Kidney (tissue), 14 donors: ENCODE measurements around the gene SCAPER. TPM values are rescaled to one million over a fixed set of nuclear protein-coding genes. Genes with fewer than 3 reads are reported as not detected.
A peak's percentile ranks its signal among the peaks of the same experiment; 100 is the strongest.

ENCODE experiments used
- DNase-seq, 5 donors: peaks; one replicate each; pipeline ENCODE4 v3.0.0-alpha.2; 2013 to 2020
- FAIRE-seq: peaks from 2 replicates; lab custom pipeline; 2012; peaks lifted over from hg19 to GRCh38; lab: Jason Lieb, UNC
- H3K27ac ChIP-seq, 2 donors: one replicate each; pipeline ENCODE4 v1.7.0; 2013; ENCODE audit warnings: low read depth in 2 of 2, low read length in 2 of 2, inconsistent platforms in 1 of 2
- H3K27me3 ChIP-seq: one replicate; pipeline ENCODE4 v1.7.1; 2013; ENCODE audit warnings: low read length, inconsistent platforms; ENCODE audit not compliant: control insufficient read depth, insufficient read depth
- H3K36me3 ChIP-seq, 3 donors: one replicate each; pipeline versions ENCODE4 v1.7.0 to v1.7.1; 2013; ENCODE audit warnings: low read length in 3 of 3, control low read depth in 1 of 3, inconsistent platforms in 1 of 3; ENCODE audit not compliant: insufficient read depth in 3 of 3, control insufficient read depth in 2 of 3
- H3K4me1 ChIP-seq, 3 donors: one replicate each; pipeline versions ENCODE4 v1.7.0 to v1.7.1; 2013; ENCODE audit warnings: low read length in 3 of 3, inconsistent platforms in 1 of 3, low read depth in 1 of 3; ENCODE audit not compliant: control insufficient read depth in 2 of 3, insufficient read depth in 2 of 3
- H3K4me3 ChIP-seq, 3 donors: one replicate each; pipeline versions ENCODE4 v1.7.0 to v1.8.1; 2013; ENCODE audit warnings: low read length in 3 of 3, control low read depth in 1 of 3, inconsistent platforms in 1 of 3
- H3K9ac ChIP-seq, 3 donors: one replicate each; pipeline versions ENCODE4 v1.7.0 to v1.7.1; 2013; ENCODE audit warnings: low read length in 3 of 3, control low read depth in 1 of 3, inconsistent platforms in 1 of 3
- H3K9me3 ChIP-seq, 3 donors: one replicate each; pipeline versions ENCODE4 v1.7.0 to v1.7.1; 2013; ENCODE audit warnings: low read length in 3 of 3, control low read depth in 1 of 3, inconsistent platforms in 1 of 3; ENCODE audit not compliant: control insufficient read depth in 2 of 3, insufficient read depth in 1 of 3
- CTCF ChIP-seq: IDR thresholded peaks from 3 replicates; pipeline ENCODE4 v1.5.1; 2012; ENCODE audit warnings: mild to moderate bottlenecking, moderate library complexity, borderline replicate concordance; ENCODE audit not compliant: insufficient read depth; ENCODE audit errors: extremely low read depth
- intact Hi-C: fragments of 100-400 bp; cut with DNase I; formaldehyde crosslinking; loops from one replicate; pipeline ENCODE4 v1.11.1; 2022
- polyA plus RNA-seq: library from polyadenylated mRNA; stranded (reverse); fragments of 350-450 nt; fragmentation: Illumina TruSeq; extraction: RNeasy Lipid Tissue Mini Kit (QIAGEN cat#74804); gene quantifications from one replicate; pipeline ENCODE4 v1.2.3, GENCODE V29; 2014; ENCODE audit warnings: low read depth, low replicate concordance; ENCODE audit not compliant: insufficient read depth
- total RNA-seq: library from RNA; stranded (reverse); fragmentation: NEBNext Ultra II Directional; extraction: Animal tissue kit (Norgen Biotek cat#: 25700); gene quantifications from one replicate; pipeline ENCODE4 v1.2.1, GENCODE V29; 2021
- donor health status: control.
- donor health status: control.
- donor health status: control.
- donor health status: control.
- donor health status: control.
- donor health status: DM: yes; HTN: yes; CAD: no.
- donor health status: Normal renal cell carcinoma (clear cell type).

Gene SCAPER
- total and polyA plus RNA-seq, 2 donors from 2014 or later, result 11.6 to 39.4 TPM

- Histone ChIP-seq H3K27me3 (no peaks in the 10 kb centered on the region), H3K9me3 (no peaks in the 10 kb centered on the region), H3K4me1 (no peaks in the 10 kb centered on the region), H3K9ac (no peak overlapping the region), H3K36me3 (no peaks in the 10 kb centered on the region), H3K4me3 (no peak overlapping the region), H3K27ac (no peak overlapping the region)
- FAIRE-seq, result no peak
- DNase-seq, result no peak
- TF ChIP-seq CTCF, result no peak
- intact Hi-C loops, result no loop called here
Measured at GRCh38 chr15:76418352-76419140, 486.6 kb downstream of the SCAPER start.

GRCh38 chr15:76401285-76401684 is 503.9 kb downstream of the SCAPER start:
- DNase-seq (peak in 3 of 5 donors; percentile 18 to 73 (median 58)), FAIRE-seq (no peak)
- H3K4me3 ChIP-seq, result no peak overlapping the region
- H3K9ac ChIP-seq, result no peak overlapping the region
- intact Hi-C loops, result no loop called here
- no peaks in the 10 kb centered on the region for H3K4me1 ChIP-seq
- peaks cover 0 to 6% (median 0%) of the 10 kb centered on the region in 3 donors for H3K36me3 ChIP-seq
- H3K9me3 ChIP-seq, result no peaks in the 10 kb centered on the region
- no peak overlapping the region for H3K27ac ChIP-seq
- H3K27me3 ChIP-seq, result no peaks in the 10 kb centered on the region
- no peak for TF ChIP-seq CTCF

- no peak for TF ChIP-seq CTCF
- DNase-seq (peak in 2 of 5 donors; percentile 57 to 62), FAIRE-seq (no peak)
- H3K27me3 ChIP-seq, result no peaks in the 10 kb centered on the region
- intact Hi-C loops, result no loop called here
- no peak overlapping the region for H3K9ac ChIP-seq
- no peak overlapping the region for H3K27ac ChIP-seq
- no peak overlapping the region for H3K4me3 ChIP-seq
- H3K9me3 ChIP-seq, result no peaks in the 10 kb centered on the region
- peaks cover 0 to 6% (median 0%) of the 10 kb centered on the region in 3 donors for H3K36me3 ChIP-seq
- no peaks in the 10 kb centered on the region for H3K4me1 ChIP-seq
Measured at GRCh38 chr15:76398317-76399104, 506.6 kb downstream of the SCAPER start.
